GM18499 (cell line): ENCODE results near the gene POLL.
"Not testable (repeated sequence)": the region's sequence is repeated elsewhere in the genome, so short reads cannot be mapped to it uniquely, and the experiment has no call there.

Experiments used
- ATAC-seq: cut with Tn5 transposase; IDR thresholded peaks from one replicate; pipeline ENCODE4 v1.9.1; 2021; ENCODE audit warnings: moderate number of reproducible peaks; ENCODE audit not compliant: insufficient read depth, unreplicated experiment

Gene POLL

DNA sequence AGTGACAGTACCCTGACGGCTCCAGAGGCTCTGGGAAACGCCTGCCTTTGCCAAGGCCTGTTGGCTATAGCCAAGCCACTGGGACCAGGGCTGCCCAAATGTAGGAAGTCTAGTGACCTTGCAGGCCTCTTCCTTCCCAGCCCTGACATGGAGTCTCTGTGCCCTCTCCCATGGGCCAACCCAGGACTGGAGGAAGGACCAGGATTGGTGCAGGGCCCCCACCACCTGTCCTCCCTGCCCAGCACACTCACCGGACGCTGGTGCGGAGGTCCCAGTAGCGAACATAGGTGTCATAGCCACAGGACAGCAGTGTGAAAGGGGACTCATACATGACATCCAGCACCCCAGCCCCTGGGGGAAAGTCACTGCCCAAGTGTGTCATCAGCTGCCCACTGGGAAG, 24.0 kb upstream of the POLL start:
- ATAC-seq = no peak

DNA sequence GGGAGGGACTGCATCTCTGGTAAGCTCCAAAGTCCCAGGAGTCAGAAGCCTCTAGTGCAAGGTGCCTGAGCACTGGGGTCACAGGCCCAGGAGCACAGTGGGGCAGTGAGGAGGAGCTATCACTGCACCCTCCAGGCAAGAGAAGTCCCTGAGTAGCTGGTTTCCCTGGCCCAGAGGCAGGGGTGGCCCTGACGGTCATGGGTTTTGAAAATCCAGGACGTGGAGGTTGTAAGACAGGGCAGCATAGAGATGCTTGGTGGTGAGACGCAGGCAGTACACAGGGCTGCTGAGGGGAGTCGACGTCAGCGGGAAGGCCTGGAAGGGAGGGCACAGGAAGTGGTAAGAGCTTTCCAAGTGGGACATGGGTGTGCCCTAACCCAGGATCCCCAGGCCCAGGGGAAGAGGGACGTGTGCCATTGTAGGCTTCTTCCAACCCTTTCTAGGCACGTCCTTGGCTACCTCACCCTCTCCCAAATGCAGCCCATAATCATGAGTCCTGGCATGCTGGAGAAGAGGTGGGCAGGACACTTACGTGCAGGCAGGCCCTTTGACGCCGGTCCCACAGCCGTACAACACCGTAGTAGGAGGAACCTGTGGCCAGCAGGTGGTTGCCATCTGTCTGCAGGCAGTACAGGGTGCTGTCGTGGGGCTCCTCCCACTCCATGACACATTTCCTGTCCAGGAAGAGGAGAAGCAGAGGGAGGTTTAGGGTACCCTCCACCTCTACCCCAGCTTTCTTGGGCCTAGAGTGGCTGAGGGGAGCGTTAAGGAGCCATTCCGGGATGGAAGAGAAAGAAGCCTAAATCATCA, 23.2 kb upstream of the POLL start:
- no peak for ATAC-seq

DNA sequence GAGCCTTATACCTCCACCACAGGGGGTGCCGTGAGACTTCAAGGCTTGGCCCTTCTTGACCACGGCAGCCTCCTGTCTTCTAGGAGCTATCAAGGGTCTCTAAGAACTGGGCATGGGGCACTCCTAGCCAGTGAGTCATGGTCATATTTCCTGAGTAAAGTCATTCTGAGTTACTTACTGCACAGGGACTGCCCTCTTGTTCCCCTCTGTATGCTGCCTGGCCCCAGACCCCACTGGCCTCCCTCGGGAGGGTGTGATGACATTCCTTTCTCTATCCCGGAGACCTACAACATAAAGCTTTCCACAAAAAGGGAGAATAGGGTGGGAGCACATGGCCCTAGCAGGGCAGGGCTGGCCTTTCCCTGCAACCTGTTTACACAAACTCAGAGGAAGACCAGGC, 21.4 kb upstream of the POLL start:
- ATAC-seq = no peak

DNA sequence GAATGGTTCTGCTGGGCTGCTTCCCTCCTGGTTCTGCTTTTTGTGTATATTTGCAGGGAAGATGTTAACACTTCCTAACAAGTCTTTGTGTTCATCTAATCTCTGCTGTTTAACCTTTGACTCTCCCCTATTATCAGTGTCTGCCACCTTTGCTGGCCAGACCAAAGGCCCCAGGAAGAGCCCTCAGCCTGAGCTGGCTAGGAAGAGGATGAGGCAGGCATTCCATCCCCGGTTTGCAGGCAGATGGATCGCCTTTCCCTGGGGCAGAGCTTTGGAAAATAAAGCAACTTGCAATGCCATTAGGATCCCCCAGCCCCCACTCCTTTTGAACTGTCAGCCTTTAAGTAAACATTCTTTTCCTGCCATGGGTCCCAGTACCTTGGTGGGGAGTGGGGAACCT, 19.1 kb upstream of the POLL start:
- ATAC-seq = no peak

DNA sequence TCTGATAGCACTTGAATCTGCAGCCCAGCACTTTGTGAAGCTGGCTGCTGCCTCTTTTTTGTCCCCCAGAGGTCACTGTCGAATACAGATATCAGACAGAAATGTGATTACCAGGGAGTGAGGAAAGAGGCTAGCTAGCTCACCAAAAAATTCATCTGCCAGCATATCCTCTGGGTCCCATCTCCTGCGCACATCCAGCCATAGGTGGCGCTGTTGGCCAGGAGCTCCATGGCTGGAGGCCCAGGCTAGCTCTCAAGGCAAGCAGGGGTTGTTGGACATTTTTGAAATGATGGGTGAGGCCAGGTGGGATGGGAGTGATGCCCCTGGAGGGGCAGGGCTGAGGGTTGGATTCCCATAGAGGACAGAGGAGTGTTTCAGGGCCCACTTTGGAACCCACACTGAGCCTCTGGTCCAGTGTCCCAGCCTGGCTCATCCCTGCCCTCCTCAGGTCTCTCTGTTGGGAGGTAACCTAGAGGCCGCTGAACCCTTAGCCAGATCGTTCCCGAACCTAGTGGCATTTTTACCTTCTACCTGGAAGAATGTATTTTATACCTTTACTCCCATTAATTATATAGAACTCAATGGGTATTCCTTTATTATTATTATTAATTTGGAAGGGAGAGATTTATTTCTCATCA, 14.8 kb upstream of the POLL start:
- no peak for ATAC-seq

DNA sequence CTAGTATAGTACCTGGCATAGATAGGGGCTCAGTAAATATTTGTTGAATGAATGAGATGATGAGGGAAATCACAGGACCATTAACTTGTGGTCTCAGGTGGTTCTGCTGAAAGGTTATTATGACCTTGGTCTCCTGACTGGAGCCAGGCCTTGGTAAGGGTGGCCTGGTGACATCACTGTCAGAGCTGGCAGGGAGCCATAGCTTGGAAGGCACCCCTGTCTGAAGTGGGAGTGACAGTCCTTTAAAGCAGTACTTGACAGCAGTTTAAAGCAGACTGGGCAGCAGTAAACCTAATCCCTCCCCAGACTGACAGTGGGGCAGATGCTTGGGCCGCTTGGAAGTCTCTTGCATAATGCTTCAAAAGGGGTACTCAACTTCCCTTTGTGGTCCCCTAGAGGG, 13.5 kb upstream of the POLL start:
- ATAC-seq = no peak

DNA sequence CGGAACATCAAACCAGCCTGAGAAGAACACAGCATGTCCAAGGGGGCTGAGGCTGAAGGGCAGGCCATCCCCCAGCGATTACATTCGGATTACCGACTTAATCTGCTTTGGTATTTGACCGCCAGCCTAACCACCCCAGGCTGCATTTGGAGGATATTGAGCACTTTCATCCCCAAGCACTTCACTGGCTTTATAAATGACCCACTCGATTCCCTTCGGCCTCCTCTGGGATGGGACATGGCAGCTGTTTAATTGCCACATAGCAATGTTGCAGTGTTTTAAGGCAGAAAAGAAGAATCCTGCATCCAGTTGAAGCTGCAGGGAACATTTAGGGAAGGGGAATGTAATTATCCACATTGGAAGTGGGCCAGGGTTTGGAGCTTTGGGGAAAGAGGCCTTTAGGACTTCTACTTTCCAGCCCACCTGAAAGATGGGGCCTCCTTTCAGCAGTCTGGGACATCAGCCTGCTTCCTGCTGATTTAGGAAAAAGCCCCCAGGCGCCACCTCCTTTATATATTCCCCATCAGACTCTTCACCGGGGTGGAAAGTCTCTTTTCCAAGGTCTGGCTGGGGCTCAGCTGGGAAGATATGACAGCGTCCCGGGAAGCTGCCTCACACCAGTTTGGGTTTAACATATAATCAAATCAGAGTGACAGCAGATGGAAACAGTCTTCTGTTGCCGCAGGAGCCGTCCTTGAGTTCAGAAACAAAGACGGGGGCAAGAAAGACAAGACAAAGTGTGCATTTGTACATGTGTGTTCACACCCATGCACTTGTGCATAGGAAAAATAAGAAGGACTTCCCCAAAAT, 9.2 kb upstream of the POLL start:
- ATAC-seq = no peak

DNA sequence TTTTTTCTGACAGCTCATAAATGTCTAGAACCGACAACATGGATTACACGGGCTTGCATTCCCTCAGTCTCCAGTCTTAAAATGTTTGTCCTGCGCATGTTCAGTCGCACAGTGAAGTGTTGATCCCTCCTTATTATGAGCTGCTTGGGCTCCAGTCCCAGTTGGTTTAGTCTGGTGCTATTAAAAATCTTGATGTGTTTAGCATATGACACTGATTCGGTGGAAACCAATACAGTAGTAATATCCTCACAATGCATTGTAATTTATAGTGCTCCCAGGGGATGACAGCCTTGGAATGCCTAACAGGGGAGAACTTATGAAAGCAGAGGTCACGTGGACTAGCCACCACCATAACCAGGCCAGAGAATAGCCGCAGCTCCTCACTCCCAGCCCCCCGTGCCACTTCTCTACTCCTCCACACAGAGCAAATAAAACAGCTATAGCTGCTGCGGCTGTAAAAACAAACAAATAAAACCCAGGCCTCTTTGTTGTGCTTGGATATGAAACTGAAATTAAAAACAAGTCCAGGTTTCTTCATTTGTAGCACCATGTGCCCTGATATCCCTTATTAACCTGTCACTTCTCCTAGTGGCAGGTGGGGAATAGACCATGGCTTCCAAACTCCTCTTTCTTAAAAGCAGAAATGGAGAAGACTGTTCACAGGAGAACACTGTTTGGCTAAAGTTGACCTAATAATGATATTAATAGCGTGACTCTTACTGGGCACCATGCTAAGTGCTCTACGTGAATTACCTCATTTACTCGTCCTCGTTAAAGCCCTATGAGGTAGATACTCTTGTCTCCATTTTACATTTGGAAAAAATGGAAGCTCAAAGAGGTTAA, 7.8 kb upstream of the POLL start:
- no peak for ATAC-seq

DNA sequence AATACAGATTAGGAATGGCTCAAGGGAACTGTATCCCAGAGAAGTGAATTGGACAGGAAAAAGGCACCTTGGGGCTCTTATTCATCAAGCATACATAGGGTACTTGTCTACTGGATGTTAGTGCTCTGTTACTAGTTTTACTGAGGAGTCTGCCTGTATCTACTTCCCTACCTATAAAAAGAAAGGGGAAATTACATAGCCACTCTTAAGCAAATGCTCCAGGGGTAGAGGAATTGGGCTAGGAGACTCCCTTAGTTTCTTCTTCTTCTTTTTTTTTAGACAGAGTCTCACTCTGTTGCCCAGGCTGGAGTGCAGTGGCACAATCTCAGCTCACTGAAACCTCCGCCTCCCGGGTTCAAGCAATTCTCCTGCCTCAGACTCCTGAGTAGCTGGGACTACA, 5.3 kb upstream of the POLL start:
- not testable (repeated sequence) for ATAC-seq

DNA sequence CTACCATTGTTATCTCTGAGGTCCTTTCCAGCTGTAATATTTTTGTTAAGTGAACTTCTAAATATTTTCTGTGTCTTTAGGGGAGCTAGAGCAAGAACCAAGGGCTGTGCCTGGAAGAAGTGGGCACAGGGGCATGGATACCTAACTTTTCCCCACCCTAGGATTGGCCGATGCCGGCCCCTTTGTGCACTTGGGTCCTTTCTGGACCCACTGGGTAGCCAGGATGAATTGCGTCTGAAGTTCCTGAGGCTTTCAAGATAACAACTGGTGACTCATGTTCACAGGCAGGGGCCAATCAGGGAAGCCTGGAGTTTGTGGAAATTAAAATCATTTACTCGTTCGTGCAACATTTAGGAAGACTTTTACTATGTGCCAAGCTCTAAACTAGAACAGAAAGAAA, 822 bp upstream of the POLL start:
- no peak for ATAC-seq

DNA sequence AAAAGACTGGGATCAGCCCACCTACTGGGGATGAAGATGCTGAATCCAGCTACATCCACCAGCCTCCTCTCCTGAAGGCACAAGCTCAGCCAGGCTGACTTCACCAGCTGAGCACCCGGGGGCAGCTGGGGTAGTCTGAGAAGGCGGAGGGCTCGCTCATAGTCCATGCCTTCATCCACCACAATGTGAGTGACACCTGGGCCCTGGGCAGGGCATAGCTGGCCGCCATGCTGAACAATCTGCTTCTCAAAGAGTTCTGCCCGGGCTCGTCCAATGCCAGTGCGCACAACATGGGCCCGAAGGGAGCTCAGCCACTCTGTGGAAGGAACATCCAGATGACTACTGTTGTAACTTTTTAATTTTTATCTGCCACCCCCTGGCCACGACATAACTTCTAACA, 2.2 kb downstream of the POLL start:
- no peak for ATAC-seq

DNA sequence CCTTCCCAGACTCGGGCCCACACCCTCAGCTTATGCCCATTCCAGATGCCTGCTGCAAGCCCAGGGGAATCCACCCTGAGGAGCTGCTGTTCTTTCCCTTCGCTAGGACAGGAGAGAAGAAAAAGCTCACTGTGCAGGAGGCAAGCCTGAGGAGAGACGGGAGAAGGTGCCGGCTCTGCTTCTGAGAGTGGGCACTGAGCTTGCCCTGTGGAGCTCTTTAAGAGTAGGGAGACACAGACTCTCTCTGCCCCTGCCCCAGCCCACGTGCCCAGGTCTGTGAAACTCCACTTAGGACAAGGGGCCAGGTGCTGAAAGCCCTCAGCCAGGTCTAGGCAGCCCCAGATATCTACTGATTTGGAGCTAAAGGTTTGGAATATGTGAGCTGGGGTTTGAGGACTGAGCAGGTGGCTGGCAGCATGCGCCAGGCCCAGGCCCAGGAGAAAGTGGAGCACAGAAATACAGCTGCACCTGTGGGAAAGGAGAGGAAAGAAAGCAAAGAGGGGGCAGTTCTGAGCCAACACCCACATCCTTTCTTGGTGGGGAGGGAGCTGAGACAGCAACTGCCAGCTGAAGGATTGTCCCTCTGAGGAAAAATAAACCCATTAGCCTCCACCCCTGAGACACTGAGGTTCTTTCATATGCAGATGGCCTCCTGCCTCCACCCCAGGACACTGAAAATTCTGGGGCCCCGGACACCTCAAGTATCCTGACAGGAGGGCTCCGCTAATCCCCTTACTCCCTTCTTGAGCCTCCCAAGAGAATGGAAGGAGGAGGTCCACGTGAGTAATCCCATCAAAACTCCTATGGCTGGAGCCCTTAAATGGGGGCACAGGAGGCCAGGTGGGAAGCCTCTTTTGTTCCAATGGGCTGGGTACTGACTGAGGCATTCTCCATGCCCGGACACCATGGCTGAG, 7.3 kb downstream of the POLL start:
- ATAC-seq = no peak

DNA sequence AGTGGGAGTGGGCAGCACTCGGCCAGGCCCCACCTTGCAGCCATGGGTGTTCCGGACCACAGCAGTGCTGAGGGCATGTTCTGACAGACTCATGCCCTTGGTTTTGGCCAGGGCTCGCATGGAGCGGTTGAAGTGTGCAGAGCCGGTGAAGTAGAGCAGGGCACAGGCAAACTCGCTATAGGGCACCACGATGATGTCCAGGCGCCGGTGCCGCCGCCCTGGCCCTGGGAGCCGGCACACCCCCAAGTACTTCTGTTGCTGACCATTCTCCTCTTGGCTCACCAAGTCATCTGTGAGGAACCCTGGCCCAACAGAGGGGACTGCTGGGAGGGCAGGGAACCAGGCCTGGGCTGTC, 8.6 kb downstream of the POLL start:
- no peak for ATAC-seq

DNA sequence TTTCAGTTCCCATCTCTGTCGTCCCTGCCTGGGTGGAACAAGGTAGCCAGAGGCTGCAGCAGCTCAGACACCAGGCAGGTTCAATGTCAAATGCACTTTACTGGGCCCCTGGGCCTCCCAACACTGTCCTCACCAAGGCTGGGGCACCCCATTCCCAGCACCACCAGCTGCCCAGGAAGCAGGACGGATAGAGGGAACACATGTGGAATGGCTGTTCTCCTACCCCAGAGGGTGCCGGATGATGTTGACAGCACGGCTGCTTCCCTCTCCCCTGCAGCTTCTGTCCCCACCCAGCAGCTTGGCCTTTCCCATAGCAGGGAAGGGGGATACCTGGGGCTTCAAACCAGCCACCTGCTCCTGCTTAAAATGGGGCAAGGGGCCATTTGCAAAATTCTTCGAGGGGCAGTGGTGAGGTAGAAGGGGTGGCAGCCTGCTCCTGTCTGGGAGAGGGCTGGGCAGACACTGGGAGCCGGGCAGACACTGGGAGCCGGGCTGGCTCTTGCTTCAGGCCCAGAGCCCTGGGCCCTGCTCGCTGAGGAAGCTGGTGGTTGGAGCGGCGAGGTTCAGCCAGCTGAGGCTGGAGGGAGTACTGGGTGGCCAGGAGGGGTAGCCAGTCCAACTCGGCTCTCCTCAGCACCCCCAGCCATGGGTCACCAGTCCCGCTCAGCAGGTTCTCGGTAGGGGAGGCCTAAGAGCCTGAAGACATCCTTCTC, 9.1 kb downstream of the POLL start:
- no peak for ATAC-seq

DNA sequence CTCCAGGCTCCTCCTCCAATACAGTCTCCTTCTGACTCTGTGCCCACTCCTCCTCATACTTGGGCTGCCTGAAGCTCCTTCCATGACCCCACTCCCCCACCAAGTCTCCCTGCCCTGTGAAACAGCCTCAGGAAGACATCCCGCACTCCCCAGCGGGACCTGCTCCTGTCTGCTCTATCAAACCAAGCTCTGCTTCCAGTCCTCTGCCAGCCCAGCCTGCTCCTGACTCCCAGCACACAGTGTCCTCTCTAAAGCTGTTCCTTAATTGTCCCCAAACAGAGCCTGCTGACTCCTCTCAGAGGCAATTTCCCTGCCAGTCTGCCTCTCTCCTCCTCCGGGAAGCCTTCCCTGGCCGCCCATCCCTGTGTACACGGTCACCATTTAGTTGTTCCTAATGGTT, 9.9 kb downstream of the POLL start:
- ATAC-seq = no peak

DNA sequence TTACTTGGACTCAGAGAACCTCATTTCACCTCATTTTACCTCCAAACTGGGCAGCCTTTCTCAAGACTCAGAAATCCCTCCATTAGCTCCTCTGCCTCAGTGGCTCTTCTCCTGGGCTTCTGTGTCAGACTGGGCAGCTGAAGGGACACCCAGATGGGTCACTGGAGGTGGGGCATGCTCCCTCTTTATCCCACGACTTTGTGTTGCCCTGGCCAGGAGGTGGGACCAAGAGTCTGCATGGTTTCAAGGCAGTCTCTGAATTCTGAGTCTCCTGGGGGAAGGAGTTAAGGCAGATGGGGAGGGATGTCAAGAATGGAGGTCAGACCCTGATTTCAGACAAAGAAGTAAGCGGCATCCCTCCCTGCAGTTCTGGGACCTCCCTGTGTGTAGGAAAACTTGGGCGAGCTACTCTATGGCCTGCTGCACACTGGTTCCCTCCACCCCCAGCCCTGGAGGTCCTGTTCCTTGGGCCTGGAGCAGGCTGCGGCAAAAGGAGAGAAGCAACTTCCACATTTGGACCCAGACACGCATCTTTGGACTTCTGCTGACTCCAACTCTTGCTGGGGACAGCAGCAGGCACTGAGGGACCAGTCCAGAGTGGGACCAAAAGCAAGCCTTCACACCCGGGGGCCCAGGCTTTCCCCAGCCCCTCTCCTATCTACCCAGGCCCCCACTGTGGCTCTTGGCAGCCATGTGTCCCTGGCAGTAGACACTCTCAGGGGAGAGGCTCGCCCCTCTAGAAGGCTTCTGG, 10.8 kb downstream of the POLL start:
- no peak for ATAC-seq

DNA sequence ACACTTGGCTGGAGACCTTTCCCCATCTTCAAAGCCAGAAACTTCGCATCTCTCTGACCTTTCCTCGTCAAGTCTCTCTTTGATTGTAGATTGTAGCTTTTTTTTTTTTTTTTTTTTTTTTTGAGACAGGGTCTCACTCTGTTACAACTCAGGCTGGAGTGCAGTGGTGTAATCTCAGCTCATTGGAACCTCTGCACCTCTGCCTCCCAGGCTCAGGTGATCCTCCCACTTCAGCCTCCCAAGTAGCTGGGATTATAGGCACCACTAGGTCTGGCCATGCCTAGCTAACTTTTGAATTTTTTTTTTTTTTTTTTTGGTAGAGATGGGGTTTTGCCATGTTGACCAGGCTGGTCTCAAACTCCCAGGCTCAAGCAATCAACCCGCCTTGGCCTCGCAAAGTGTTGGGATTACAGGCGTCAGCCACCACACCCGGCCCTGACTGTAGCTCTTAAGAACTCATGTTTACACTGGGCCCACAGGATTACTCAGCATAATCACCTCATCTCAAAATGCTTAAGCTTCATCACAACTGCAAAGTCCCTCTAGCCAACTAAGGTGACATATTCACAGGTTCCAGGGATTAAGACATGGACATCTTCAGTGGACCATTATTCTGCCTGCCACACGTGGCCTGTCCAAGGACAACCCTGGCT, 11.7 kb downstream of the POLL start:
- ATAC-seq = no peak
